GM21526 (cell line): ENCODE results near the gene TADA3.
"Not testable (repeated sequence)": the region's sequence is repeated elsewhere in the genome, so short reads cannot be mapped to it uniquely, and the experiment has no call there.

Experiments
- ATAC-seq: cut with Tn5 transposase; IDR thresholded peaks from one replicate; pipeline ENCODE4 v1.9.1; 2021; ENCODE audit warnings: moderate library complexity; ENCODE audit not compliant: unreplicated experiment, low FRiP score

The TADA3 gene

DNA sequence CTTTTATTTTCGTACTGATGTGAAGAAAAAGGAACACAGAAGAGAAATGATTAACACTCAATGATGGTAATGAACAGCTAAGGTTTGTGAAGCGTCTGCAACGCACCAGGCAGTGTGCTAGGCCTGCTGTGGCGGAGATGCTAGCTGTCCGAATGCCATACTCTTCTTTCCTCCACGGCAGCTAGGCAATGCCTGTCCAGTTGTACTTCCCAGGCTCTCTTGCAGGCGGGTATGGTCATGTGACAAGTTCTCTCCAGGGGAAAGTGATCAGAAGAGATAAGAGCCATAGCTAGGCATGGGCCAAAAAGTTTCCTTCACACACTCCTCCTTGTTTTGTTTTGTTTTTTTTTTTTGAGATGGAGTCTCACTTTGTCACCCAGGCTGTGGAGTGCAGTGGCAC is 6.7 kb downstream of the TADA3 start:
- no peak for ATAC-seq

- no peak for ATAC-seq
These were observed 7.3 kb downstream of the TADA3 start for GRCh38 chr3:9784965-9785364.

DNA sequence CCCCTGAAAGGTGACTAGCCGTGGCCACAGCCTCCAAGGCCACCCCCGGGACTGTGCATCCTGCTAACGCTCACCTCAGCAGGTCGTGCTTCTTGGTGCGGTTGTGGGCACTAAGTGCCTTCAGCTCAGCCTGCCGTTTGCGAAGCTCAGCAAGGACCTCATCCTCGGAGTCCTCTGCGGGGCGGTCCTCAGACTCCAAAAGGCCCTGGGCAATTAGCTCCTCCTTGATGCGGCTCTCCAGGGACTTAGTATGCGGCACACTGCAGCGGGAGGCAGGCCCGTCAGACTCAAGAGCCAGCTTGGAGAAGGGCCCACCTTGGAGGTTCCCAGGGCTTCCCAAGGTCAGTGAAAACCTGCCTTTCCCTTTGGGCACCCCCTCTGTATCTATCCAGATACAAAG is 8.3 kb downstream of the TADA3 start:
- ATAC-seq = no peak

DNA sequence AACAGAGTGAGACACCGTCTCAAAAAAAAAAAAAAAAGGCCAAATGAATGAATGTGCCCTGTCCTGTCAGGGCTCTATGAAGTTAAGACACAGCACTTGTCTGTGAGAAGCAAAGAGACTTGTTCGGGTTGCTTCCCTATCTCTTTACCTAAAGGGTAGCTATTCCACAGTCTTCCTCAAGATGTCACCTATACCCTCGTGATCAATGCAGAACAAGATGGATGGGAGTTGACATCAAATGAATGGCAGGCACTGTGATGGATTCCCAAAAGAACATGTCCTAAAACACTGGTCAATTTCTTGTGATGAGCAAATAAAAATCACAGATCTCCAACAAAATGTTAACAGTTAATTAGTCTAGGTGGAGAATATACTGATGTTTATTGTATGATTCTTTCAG is 9.5 kb downstream of the TADA3 start:
- no peak for ATAC-seq

DNA sequence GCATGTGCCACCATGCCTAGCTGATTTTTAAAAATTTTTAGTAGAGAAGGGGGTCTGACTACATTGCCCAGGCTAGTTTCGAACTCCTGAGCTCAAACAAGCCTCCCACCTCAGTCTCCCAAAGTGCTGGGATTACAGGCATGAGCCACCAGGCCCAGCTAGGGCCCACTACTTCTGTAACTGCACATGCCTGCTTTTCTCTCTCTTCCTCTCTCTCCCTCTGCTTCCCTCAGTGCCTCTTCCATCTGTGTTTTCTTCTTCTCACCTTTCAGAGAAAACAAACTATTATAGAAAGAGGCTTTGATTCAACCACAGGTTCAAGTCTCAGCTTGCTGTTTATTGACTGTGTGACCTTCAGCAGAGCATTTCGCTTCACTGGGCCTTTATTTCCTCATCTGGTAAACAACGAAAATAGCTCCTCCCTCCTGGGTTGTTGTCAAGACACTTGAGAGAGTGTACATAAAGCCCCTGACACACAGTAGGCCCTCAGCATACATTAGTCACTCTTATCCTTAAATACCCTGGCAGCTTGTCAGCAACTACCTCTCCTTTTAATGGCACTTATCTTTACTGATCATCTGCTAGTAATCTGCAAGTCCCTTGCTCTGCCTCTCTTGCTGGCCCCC is 10.2 kb downstream of the TADA3 start:
- no peak for ATAC-seq

DNA sequence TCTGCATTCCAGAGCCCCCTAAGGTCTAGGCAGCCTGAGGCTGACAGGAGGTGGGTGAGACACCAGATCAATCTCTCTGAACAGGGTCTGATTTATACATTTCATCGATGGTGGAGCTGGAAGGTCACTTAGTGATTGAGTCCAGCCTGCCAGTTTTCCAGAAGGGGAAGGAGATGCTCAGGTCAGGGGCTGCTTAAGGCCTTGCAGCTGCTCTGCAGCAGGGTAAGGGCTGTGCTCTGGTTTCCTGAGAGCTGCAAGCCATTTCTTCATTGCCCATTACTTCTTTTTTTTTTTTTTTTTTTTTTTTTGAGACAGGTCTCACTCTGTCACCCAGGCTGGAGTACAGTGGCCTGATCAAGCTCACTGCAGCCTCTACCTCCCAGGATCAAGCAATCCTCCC is 10.7 kb downstream of the TADA3 start:
- ATAC-seq = no peak

- ATAC-seq = no peak
These were observed 11.4 kb downstream of the TADA3 start for GRCh38 chr3:9780910-9781309.

- no peak for ATAC-seq
These were observed 11.8 kb downstream of the TADA3 start for GRCh38 chr3:9780458-9780812.

- peak; percentile 39 for ATAC-seq
These were observed 12.4 kb downstream of the TADA3 start for GRCh38 chr3:9779721-9780457.

DNA sequence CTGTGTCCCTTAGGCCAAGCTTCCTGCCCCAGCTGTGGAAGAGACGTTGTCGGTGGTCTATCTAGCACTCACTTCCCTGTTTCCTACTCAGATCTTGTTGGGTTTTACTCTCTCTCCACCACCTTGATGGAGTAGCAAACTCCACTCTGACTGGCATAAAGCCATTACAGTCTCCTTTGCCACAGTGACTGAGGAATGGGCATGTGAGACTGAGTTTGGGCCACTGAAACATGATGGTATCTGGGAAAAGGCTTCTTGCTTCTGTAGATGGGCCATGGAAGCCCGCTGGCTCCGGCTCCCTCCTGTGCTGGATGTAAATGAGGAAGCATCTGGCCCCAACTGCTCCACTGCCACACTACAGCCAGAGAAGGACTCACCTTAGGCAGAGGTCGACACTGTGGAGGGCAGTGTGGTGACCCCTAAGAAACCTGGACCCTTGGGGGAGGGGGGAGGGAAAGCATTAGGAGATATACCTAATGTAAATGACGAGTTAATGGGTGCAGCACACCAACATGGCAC is 13.1 kb downstream of the TADA3 start:
- no peak for ATAC-seq

DNA sequence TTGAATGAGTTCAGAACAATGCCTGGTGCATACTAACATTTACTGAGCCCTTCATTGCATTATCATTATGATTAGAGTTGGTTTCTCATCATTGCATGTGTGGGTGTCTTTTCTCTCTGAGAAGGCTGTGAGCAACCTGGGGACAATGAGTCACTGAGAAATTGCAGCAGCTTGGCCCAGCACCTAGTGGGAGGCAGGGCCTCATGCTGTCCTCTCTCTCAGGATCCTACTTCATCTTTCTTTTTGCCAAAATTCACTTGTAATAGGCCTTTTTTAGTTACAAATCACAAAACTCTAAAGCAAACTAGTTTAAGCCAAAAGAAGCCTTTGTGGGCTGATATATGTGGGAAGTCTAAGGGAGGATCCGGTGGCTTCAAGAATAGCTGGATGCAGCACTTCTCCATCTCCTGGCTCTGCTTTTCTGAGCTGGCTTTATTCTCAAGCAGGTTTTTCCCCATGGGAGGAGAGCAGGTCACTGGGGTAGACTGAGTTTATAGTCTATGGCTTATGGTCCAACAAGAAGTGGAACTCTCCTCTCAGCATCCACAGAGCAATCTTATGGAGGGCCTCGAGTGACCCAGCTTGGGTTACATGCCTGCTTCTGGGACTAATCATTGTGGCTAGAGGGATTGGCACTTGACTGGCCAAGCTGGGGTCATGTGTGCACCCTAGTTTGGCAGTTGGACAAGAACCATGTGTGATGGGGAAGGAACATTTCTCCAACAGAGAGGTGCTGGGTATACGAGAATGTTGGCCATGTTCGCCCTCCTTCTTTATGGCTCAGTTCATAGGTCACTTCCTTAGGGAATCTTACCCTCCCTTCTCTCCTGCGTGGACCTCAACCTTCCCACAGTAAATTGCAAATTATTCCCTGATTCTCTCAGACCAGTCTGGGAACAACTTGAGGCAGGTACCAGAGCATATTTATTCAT is 13.9 kb downstream of the TADA3 start:
- no peak for ATAC-seq

DNA sequence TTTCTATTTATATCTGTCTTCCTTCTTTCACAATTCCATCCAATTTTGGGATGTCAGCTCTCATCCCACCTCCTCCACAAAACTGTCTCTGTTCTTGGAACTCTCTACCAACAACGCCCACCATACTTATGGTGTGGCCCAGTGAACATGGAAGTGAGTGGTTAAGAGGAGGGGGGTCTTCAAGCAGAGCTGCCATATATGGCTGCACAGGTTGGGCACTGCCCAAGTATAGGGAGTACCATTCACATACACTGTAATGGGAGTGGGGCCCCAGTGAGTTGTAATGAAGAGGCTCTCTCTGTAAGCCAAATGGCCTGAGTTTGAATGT is 14.6 kb downstream of the TADA3 start:
- ATAC-seq = no peak

DNA sequence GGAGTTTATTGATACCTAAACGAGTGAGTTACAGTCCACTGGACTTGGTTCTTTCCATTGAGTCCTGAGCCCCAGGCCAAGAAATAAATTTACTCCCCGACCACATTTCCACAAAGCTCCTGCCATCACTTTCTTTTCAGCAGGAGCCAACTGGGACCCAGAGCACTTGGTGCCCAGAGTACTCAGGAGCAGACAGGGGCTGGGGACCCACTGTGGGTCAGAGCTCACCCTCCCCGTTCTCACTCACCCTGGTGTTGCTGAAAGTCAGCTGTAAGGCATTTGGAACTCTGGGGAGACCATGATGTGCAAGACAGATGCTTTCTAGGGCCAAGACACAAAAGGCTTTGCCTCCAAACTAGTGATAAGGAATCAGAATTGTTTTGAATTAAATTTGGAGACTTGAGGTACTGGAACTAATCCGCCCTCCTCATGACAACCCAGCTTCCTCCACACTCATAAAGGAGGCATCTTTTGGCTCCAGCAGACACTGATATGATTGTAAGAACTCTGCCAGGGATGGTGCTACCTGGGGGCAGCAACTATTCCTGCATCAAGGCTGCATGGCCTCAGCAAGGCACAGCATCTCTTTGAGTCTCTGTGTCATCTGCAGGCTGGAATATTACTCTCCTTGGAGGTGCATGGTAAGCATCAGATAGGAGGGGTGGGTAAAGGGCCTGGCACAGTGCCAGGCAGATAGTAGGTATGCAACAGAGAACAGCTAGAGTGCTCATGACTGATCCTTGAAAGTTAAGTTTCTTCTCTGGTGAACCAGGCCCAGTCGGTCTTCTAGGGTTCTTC is 15.2 kb downstream of the TADA3 start:
- no peak for ATAC-seq

- not testable (repeated sequence) for ATAC-seq
These were observed 21.3 kb downstream of the TADA3 start for GRCh38 chr3:9771007-9771406.

DNA sequence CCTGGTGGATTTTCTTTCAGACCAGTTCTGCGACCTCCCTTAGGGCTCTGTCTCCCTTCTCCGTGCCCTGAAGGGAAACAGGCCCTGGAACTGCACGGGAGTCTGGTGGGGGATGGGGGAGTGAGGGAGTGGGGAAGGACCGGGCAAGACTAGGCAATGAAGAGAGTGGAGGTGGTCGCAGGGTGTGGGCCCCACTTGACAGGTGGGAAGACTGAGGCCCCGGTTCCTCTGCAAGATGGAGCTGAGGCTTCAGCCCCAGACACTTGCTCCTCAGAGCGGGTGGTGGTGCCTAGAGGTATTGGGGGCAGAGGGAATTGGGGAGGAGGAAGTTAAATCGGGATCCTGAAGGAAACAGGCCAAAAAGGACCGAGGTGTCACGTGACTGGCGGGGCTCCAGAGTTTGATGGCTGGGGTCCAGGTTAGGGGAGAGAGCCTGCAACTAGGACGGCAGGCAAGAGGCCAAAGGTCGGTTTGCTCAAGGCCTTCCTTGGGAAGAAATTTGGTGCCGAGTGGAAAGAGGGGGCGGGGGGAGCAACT is 21.9 kb downstream of the TADA3 start:
- no peak for ATAC-seq

DNA sequence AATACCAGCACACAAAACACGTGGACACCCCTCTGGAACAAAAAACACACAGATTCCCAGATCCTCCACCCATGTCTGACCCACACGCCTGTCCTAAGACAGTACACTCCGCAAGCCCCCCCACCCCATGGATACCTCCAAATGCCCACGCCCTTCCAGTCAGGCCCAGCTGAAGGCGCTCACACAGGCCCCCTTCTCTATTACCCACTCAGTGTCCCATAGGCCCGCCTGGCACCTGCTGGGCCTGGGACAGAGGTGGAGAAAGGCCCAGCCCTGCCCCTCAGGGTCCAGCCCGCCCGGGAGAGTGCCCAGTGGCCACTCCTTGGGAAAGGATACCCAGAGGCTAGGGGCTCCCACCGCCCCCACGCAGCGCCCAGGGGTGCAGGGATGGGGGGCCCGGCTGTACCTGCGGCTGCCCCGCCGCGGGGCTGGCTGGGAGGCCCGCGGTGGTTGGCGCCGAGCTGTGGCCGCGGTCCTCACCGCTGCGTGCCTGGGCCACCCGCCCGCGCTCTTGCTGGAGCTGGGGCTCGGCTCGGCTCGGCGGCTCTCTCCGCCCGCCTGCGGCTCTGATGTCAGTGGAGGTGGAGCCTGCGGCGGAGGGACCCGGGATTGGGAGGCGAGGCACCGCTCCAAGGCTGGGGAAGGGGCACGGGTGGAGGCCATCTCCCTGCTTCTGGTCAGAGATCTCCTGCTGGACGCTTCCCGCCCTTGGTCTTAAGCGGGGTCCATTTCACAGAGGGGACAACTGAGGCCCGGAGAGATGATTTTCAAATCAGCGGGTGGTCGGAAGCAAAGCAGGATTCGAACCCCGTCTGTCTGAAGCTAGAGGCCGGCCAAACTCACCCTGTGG is 22.6 kb downstream of the TADA3 start, which contains the start of gene CAMK1:
Gene CAMK1, minus strand, starts transcription at position 522 of the 850 bp plus-strand sequence. CDS start 2,198 bp downstream, outside the sequence.
- ATAC-seq = no peak

DNA sequence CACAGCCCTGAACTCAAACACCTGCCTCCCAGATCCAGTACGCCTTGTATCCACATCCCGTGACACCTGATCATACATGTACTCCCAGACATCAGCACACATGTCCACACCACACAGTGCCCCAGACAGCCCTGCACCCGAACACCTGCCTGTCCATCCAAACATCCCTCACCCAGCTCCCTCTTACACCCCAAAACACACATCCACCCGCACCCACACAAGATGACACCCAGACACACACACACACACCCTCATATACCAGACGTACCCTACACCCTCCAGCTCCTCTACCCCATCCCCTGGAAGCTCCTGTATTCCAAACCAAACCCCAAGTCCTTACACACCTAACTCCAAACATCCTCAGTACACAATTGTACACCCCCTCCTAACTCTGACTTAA is 23.3 kb downstream of the TADA3 start:
- ATAC-seq = no peak

DNA sequence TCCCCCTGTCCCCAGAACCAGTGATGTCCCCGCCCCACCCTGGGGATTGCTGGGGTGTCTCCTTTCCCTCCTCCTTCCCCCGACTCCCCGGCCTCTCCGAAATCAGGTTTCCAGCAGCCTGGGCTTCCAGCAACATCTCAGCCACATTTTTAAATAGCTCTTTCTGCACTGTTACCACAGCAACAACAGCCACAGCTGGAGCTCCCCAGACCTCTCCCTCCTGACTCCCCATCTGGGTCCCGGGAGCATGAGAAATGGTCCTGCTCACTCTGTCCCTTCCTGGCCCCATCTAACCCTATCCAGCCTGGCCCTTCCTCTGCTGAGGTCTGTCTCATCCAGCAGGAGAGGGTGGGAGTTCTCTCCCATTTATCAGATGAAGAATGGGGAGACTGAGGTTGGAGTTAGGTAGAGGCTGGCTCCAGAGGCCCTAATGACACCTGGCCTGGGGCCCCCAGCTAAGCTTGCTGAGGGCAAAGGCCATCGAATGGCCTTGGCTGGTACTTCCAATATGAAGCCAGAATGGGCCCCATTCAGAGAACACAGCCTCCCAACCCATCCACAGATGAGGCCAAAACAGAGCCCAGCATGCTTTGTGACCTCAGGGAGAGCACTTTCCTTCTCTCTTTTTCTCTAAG is 24.0 kb downstream of the TADA3 start:
- ATAC-seq = no peak

GRCh38 chr3:9767418-9767817 is 24.9 kb downstream of the TADA3 start:
- no peak for ATAC-seq
